Activated CD8-positive, alpha-beta memory T cell treated with anti-CD3 and anti-CD28 coated beads for 36 hours (primary cell): ENCODE results near the gene PELI2. TPM values are rescaled to one million over a fixed set of nuclear protein-coding genes. Genes with fewer than 3 reads are reported as not detected.
"Not testable (repeated sequence)": the region's sequence is repeated elsewhere in the genome, so short reads cannot be mapped to it uniquely, and the experiment has no call there.

Experiments used
- CTCF ChIA-PET: fragments of 350-600 bp; sonication (Branson Sonifier 250); formaldehyde crosslinking; loops from one replicate; lab custom pipeline; 2021; ENCODE audit warnings: antibody characterized with exemption; lab: Charles Lee
- POLR2A ChIA-PET: fragments of 350-600 bp; sonication (Branson Sonifier 250); formaldehyde crosslinking; loops from one replicate; lab custom pipeline; 2021; ENCODE audit warnings: antibody characterized with exemption; lab: Charles Lee
- total RNA-seq, 2 experiments: library from RNA; stranded (reverse); gene quantifications; one replicate each; pipeline ENCODE4 v1.2.3, GENCODE V29; 2021

PELI2 gene
- total RNA-seq, 2 experiments from 2014 or later = 2.6 to 2.9 TPM

DNA sequence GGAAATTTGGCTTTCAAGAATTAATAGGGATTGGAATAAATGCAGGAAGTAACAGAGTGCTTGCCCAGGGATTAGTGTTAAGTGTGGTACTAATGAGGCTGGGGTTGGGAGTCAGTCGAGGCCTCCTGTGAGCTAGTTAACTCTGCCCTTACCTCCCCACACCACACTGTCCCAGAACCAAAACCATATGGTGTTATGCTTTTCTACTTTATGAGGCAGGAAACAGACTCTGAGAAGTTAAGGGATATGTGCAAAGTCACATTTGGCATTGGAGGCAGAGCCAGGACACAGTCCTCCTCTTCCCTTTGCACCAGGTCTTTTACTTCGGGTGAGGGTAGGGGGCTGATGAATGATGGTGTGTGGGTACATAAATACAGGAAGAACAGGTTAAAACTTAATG is 41.9 kb downstream of the PELI2 start:
- ChIA-PET CTCF (no interaction called here), POLR2A (no interaction called here)

DNA sequence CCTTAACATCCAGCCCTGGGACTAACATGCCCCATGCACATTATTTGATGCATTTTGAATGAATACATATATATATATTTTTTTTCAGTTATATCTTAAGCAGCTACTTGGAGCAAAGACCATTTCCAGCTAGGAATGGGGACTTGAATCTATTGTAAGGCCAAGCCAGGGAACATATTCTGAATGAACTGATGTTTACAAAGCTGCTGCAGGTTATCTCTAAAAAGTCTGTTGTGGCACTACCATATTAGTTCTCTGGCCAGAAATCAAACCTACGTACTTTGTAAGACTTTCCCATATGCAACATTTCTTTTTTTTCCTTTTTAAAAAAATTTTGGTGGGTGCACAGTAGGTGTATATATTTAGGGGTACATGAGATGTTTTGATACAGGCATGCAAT is 43.4 kb downstream of the PELI2 start:
- ChIA-PET POLR2A (no interaction called here), CTCF (no interaction called here)

DNA sequence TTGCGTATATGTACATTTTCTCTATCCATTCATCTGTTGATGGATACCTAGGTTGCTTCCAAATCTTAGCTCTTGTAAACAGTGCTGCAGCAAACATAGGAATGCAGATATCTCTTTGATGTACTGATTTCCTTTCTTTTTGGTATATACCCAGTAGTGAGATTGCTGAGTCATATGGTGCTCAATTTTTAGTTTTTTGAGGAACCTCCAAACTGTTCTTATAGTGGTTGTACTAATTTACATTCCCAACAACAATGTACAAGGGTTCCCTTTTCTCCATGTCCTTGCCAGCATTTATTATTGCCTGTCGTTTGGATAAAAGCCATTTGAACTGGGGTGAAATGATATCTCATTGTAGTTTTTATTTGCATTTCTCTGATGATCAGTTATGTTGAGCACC is 44.3 kb downstream of the PELI2 start:
- POLR2A ChIA-PET = no interaction called here
- CTCF ChIA-PET = no interaction called here

DNA sequence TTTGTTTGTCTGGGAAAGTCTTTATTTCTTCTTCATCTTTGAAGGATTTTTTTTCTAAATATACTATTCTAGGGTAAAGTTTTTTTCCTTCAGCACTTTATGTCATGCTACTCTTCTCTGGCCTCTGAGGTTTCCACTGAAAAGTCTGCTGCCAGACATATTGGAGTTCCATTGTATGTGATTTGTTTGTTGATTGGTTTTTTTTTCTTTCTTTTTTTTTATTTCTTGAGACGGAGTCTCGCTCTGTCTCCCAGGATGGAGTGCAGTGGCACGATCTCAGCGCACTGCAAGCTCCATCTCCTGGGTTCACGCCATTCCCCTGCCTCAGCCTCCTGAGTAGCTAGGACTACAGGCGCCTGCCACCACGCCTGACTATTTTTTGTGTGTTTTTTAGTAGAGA is 48.4 kb downstream of the PELI2 start:
- CTCF ChIA-PET, POLR2A ChIA-PET: not testable (repeated sequence)

DNA sequence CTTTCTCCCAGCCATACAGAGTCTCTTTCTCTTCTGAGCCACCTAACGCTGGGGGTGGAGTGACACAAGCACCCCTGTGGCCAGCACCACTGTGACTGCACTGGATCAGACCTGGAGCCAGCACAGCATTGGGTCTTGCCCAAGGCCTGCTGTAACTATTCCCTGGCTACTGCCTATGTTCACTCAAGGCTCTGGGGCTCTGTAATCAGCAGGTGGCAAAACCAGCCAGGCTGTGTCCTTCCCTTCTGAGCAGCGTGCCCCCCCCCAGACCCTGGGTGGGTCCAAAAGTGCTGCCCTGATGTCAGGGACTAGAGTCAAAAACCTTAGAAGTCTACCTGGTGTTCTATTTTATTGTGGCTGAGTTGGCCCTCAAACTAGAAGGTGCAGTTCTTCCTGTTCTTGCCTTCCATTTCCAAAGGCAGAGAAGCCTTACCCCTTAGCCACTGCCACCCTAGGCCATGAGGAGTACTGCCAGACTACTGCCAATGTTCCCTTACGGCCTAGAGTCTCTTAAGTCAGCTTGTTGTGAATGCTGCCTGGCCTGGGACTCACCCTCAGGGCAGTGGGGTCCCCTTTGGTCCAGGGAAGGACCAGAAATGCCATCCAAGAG is 49.9 kb downstream of the PELI2 start:
- POLR2A ChIA-PET = no interaction called here
- CTCF ChIA-PET = no interaction called here

DNA sequence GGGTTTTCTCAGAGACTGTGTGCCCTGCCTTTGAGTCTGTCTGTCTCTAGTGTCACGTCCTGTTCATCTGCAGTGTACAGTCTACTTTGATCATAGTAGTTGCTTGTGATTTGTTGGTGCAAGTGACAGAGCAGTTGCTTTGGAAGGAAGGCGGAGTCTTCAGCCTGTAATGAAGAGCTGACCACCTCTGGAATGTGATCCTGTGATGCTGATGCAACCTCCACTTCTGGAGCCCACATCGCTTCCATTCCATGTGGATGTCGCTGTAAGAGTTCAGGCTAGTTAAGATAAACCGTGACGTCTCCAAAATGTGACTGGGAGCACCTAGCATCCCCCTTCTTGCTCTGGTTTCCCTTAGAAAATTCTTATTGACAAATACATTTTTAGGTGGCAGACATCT is 51.8 kb downstream of the PELI2 start:
- ChIA-PET POLR2A (no interaction called here), CTCF (no interaction called here)

DNA sequence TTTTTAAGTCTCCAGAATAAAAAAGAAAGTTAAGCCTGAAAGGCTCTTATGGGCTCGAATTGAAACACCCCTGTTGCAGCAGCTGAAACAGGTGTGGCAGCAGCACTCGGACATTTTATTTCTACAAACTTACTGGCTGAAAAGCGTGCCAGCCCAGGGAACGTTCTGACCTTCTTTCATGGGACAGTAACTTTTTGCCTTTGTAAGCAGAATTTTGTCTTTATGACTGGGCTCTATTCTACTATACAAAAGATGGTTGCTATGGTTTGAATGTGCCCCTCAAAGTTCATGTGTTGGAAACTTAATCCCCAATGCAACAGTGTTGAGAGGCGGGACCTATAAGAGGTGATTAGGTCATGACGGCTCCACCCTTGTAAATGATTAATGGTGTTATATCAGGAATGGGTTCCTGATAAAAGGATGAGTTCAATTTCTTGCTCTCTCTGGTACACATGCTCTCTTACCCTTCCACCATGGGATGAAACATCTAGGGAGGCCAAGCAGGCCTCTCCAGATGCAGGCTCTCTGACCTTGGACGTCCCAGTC is 52.7 kb downstream of the PELI2 start:
- ChIA-PET POLR2A (no interaction called here), CTCF (no interaction called here)

DNA sequence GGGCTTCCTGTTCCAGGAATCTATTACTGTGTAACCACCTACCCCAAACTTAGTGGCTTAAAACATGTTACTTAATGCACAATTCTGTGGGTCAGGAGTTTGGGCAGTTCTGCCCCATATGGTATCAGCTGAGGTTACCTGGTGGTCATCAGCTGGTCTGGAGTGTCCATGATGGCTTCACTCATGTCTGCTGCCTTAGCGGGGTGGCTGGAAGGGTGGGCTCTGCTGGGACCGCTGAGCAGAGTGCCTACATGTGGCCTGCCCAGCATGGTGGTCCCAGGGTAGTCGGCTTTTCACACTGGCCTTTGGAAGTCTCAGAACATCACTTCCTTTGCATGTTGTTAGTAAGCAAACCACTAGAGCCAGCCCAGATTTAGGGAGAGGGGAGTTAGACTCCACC is 53.9 kb downstream of the PELI2 start:
- ChIA-PET POLR2A (no interaction called here), CTCF (no interaction called here)

DNA sequence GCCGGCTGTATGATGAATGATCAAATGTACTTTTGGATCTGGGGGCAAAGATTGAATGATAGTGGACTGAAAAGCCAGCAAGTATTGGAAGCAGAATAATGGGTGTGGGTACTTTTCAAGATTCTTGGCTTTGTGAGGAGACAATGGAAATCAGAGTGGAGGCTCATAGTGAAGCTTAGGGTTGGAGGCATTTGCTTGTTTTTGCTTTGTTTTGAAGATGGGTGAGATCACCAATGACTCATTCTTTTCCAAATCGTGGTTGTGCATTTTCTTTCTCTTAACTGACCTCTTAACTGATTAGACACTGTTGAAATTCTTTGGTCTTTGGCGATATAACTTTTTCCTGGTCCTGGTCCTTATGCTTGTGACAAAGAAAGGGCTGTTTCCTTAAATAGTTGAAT is 54.4 kb downstream of the PELI2 start:
- ChIA-PET CTCF (no interaction called here), POLR2A (no interaction called here)

DNA sequence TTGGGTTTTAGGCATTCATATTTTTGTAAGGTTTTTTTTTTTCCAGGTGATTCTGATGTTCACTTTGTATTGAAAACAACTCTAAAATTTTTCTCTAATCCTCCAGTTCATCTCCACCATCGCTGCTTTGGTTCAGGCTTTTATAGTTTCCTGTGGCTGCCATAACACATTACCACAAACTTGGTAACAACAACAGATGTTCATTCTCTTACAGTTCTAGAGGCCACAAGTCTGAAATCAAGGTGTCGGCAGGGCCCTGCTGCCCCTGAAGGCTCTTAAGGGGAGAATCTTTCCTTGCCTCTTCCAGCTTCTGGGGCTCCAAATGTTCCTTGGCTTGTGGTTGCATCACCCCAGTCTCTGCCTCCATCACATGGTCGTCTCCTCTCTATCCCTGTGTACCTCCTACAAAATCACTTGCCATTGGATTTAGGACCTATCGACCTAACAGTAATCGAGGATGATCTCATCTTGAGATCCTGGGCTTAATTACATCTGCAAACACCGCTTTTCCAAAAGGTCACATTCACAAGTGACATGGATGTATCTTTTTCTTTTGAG is 55.2 kb downstream of the PELI2 start:
- CTCF ChIA-PET = no interaction called here
- POLR2A ChIA-PET = no interaction called here

DNA sequence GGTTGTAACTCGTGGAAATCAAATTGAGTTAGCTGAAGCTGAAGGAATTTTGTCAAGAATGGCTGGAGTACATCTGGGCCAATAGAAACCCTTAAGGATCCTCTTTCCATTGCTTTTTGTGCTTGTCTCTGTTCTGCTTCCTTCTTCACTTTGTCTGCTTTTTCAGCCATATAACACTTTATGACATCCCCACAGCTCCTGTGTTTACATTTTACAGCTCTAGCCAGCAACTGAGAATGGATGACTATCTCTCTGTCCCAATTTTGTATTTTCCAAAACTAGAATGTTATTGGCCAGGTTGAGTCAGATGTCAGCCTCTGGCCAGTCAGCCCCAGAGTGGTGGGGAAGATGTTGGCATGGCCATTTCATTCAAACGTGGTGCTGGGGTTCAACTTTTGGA is 57.6 kb downstream of the PELI2 start:
- CTCF ChIA-PET = no interaction called here
- POLR2A ChIA-PET = no interaction called here

DNA sequence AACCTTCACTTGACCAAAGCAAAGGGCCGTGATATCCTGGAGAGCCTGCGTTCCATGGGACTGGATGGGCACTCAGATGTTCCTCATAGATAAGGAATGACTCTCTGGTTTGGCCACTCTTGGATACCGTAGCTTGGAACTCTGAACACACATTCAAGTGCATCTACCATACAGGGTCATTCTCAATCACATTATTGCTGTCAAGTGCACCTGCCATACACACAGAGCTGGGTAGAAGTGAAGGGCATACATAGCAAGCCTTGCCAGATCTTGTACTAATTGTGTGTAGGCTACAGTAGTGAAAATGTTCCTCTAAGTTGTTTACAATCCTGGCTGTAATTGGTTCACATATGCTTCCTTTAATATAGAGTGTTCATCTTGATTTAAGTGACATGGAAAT is 58.3 kb downstream of the PELI2 start:
- ChIA-PET CTCF (no interaction called here), POLR2A (no interaction called here)

DNA sequence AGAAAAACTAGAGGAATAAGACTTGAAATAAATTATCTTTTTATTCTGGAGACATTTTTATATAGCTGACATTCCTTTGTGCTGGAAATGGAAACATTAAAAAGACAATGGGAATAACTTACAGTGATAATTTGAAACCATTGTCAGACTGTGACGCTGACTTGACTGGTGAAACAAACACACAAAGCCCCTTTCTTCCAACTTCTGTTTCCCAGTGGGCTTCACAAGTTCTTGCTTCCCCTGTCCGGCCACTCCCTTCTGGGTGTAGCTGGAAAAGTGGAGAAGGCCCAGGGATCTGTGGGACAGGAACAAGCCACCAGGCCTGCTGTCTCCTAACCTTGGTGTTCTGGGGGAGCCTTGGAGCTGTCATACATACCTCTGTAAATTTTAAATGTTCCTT is 58.8 kb downstream of the PELI2 start:
- POLR2A ChIA-PET = no interaction called here
- CTCF ChIA-PET = no interaction called here

DNA sequence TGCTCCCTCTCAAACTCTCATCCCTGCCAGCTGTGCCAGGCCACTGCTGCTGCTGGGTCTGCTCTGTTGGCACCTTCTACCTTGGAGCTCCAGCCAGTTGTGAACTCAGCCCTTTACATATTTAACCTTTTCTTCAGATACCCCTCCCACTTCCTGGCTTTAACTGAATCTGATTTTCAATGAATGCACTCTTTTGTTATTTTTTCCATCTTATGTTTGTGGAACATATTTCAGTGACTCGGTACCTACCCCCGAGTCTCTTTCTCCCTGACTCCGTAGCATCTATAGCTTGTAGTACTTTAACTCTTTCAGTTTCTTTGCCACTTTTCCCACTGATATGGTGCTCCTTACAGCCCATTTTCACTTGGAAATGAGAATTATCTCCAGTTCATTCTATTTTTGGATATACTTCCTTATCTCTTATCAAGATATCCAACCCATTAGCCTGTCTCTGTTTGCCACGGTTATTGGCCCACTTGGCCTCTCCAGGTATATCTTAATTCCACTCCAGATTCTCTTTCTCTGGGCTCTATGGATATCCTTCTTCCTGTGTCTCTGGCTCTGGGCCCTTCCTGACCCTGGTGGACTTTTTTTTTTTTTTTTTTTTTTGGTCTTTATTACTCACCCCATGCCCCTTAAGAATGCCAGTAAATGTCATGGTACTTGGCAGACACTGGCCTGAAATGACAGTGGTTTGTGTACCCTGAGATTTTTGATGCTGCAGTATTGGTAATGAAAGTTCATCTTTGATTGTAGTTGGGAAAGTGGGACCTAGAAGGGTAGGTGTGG is 62.7 kb downstream of the PELI2 start:
- POLR2A ChIA-PET = no interaction called here
- CTCF ChIA-PET = no interaction called here

DNA sequence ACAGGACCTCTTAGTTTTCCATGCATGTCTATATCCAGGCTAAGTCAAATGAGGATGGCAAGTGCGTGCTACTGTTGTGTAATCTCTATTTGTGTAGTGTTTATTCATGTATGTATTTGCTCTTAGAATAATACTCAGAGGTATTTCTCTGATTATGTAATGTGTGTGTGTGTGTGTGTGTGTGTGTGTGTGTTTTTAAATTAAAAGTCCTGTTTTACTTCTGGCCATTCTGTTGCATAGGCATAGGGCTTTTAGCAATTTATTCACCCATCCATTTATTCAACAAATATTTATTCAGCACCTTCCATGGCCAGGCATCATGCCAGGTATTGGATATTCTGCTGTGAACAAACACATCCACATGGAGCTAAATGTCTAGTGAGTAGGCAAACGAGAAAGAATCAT is 63.5 kb downstream of the PELI2 start:
- ChIA-PET CTCF (no interaction called here), POLR2A (no interaction called here)

DNA sequence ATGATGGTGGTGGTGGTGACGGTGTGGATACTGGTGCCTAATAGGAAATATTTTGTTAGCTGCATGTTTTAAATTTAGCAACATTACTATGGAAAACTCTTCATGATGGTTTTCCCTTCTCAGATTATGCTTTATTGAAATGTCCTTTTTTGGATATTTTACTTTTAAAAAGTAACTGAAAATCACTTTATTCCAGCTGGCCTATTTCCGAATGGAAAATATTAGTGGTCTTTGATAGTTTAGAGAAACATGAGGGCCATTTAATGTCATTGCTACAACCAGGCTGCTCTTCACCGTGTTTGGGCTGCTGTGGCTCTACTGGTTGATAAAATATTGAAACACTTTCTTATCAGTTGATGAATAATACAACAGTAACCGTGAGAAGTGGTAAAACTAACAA is 64.2 kb downstream of the PELI2 start:
- POLR2A ChIA-PET = no interaction called here
- CTCF ChIA-PET = no interaction called here

DNA sequence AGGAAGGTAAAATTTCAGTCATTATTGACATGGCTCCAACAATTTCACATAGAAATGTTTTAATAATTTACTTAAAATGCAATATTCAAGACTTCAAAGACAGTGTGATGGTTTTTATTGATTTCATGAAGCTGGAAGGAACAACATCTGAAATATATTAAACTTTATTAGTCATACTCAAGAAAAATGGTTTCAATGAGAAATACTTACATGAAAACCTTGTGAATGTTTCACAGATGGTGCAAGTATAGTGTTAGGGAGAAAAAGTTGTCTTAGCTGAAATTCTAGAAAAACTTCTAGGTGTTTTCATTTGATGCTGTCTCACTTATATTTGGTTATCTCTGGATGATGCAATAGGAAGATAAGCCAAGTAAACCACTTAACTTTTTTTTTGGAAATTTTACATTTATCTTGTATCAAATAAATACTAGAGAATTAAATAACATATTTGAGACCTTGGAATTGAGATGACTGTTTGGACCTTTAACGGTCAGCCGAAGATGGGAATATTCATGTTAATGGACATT is 65.5 kb downstream of the PELI2 start:
- CTCF ChIA-PET = no interaction called here

DNA sequence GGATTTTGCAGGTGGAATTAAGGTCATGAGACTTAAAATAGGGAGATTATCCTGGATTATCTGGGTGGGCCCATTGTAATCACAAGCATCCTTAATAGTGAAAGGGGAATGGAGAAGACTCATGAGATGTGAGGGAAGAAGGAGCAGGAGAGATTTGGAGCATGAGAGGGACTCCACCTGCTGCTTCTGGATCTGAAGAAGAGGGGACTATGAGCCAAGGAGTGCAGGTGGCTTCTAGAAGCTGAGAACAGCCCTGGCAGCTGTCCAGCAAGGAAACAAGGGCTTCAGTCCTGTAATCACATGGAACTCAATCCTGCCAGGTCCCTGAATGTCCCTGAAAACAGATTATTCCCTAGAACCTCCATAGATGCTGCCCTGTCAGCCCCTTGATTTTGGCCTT is 67.8 kb downstream of the PELI2 start:
- POLR2A ChIA-PET = no interaction called here

More for the DNA sequence above, 65.5 kb downstream of the PELI2 start:
- POLR2A ChIA-PET = no interaction called here

DNA sequence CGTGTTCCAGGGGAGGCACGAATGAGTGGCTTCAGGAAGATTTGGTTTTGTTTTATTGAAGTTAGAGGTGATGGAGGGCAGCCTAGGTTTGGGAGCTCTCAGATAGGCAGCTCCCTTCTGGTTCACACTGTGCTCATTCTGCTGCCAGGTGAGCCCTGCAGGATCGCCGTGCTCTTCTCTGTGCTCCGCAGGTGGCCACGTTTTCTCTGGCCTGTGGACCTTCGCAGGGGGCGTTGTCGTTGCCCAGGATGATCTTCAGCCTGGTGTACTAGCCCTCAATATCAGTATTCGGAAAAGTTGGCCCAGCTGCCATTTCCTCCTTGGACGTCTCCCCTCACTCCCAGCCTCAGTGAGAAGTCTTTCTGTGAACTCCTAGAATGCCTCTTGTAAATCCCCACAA is 69.5 kb downstream of the PELI2 start:
- CTCF ChIA-PET = no interaction called here
- POLR2A ChIA-PET = no interaction called here

More for the DNA sequence above, 67.8 kb downstream of the PELI2 start:
- CTCF ChIA-PET = no interaction called here

DNA sequence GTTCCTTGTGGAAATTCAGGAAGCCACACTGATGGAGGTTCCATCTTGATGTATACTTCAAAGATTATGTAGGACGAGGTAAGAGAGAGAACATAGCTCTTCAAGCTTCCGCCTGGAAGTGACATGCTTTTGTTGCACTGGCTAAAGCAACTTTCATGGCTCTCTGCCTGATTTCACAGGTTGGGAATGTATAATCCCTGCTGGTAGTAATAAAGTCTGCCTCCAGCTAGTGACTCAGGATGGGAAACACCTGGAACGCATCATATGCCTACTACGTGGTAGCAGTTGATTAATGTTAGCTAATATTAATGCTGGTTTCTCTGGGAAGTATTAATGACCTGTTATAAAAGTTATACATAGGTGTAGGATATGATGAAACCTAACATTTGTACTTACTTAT is 71.1 kb downstream of the PELI2 start:
- CTCF ChIA-PET = no interaction called here
- POLR2A ChIA-PET = no interaction called here

DNA sequence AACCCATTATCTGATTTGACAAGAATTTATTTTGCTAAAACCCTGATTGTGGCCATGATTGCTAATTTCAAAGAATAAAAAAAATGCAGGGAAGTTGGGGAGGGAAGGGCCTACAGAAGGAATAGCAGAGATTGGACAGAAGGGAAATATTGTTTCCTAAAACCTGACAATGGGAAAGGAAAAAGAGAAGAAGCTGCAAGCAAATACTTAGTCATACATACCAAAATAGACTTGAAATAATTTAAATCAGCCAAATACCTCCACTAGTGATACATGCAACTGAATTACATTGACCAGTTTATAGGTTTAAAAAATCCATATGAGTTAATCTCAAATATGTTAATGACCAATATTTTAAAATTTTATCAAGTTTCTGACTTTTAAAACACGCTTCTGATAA is 75.1 kb downstream of the PELI2 start:
- POLR2A ChIA-PET = no interaction called here

More for the DNA sequence above, 75.1 kb downstream of the PELI2 start:
- CTCF ChIA-PET = no interaction called here
